Dermis microvascular lymphatic vessel endothelial cell (primary cell): ENCODE measurements around the gene ADARB2. TPM values are rescaled to one million over a fixed set of nuclear protein-coding genes. Genes with fewer than 3 reads are reported as not detected.
"Not testable (repeated sequence)": the region's sequence is repeated elsewhere in the genome, so short reads cannot be mapped to it uniquely, and the experiment has no call there.

ENCODE experiments used
- DNase-seq, 2 donors: peaks; one replicate each; pipeline versions ENCODE4 v3.0.0 to v3.0.0-alpha.2; 2010; ENCODE audit warnings: low read depth in 2 of 2
- total RNA-seq: library from RNA; depleted of rRNA; stranded (reverse); fragments of >200 nt; gene quantifications from 2 replicates; pipeline ENCODE4 v1.2.1, GENCODE V29; 2014

The ADARB2 gene
- total RNA-seq, 1 donor from 2014 or later: not detected

DNA sequence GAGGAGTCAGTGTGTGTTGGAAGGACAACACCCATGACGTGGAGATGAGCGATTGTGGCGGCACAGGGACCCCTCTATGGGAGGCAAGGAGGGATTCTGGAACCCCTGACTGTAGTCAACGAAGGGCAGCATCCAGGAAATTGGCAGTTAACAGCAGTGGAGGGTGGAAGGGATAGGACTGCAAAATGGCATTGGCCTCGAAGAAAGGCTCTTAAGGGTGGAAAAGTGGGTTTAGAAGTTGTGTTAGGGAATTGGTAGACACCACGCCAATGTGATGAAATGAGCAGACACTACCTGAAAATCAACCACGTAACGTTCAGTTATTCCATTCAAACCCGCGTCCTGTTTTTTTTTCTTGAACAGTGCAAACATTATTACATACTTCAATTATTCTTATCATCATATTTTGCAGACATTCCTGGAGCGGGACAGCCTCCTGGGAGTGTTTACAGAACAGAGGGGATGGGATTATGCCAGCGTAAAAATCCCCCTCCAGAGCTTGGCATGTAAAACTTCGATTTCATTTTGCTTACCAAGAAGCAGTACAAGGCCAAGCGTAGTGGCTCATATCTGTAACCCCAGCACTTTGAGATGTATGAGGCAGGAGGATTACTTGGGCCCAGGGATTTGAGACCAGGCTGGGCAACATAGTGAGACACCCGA, 409.0 kb downstream of the ADARB2 start:
- no peak for DNase-seq

DNA sequence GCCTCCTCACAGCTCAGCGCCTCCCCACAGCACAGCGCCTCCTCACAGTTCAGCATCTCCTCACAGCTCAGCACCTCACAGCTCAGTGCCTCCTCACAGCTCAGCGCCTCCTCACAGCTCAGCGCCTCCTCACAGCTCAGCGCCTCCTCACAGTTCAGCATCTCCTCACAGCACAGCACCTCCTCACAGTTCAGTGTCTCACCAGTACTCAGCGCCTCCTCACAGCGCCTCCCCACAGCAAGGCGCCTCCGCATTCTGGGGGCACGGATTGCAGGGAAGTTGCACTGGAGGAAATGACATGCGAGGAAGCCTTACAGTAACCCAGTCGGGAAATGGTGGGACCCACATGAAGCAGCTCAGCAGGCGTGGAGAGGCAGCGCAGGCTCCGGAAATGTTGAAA, 409.6 kb downstream of the ADARB2 start:
- no peak for DNase-seq

DNA sequence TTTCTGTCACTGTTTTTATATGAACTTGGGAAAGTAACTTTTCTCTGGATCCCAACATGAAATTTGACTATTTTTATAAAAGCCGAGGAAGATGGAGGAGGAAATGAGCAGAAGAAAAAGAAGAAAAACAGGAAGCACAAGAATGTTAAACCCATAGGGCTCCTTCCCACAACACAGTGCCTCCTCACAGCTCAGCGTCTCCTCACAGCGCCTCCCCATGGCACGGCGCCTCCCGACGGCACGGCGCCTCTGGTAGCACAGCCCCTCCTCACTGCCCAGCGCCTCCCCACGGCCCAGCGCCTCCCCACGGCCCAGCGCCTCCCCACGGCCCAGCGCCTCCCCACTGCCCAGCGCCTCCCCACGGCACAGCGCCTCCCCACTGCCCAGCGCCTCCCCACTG, 410.8 kb downstream of the ADARB2 start:
- DNase-seq: not testable (repeated sequence)

GRCh38 chr10:1324903-1325302, 412.4 kb downstream of the ADARB2 start:
- DNase-seq: no peak

GRCh38 chr10:1323951-1324350, 413.4 kb downstream of the ADARB2 start:
- no peak for DNase-seq

DNA sequence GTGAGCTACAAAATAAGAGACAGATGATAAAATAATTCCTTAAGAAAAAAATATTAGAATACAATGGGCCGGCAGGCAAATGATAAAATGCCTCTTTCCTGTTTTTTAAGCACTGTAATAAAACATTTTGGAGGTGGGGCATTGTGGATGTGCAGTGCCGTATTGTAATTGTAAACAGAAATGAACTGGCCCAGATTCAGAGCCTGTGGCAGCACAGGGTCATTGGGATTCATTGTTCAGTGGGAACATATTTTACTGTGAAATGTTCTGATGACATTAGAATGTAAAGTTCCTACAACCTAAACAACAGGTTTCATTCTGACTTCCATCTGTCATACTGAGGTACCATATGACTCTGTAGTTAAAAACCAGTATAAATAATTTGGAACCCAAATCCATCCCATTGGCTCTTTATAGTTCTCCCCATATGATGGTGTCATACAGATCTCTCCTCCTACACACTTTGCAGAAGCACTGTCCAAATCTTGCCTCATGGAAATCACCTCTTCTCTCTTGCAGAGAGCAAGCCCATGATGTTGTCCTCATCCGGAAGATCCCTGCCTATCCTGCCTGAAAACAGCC, 416.5 kb downstream of the ADARB2 start:
- no peak for DNase-seq

GRCh38 chr10:1316809-1317143, 420.5 kb downstream of the ADARB2 start:
- no peak for DNase-seq

- no peak for DNase-seq
Measured at GRCh38 chr10:1316121-1316808, 421.1 kb downstream of the ADARB2 start.

GRCh38 chr10:1315178-1315577, 422.1 kb downstream of the ADARB2 start:
- DNase-seq: no peak

GRCh38 chr10:1311726-1312125, 425.6 kb downstream of the ADARB2 start:
- DNase-seq: no peak

- DNase-seq: no peak
Measured at GRCh38 chr10:1310271-1310789, 427.0 kb downstream of the ADARB2 start.

GRCh38 chr10:1309617-1310270, 427.6 kb downstream of the ADARB2 start:
- no peak for DNase-seq

- DNase-seq: no peak
Measured at GRCh38 chr10:1308962-1309616, 428.2 kb downstream of the ADARB2 start.

DNA sequence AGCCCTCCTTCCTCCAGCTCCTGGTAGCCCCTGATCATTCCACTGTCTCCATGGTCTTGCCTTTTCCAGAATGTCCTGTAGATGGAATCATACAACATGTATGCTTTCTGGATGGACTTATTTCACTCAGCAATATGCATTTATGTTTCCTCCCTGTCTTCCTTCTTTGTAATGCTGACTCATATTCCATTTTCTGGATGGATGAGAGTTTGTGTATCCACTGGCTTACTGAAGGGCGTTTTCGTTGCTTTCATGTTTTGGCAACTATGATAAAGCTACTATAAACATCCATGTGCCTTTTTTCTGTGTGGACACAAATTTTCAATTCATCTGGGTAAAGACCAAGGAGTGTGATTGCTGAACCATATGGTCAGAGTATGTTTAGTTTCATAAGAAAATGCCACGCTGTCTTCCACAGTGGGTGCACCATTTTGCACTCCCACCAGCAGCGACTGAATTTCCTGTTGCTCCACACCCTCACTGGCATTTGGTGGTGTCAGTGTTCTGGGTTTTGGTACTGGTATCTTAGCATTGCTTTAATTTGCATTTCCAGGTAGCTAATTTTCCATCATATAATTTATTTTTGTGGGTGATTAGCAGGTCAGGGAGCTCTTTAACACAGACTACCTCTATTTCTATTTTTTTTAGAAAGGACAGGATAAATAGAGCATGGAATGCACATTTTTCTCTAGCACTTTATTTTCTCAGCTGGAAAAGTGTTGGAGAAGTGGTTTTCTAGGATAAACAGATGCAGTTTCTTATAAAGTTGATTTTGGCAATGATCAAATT, 429.0 kb downstream of the ADARB2 start:
- DNase-seq: no peak

DNA sequence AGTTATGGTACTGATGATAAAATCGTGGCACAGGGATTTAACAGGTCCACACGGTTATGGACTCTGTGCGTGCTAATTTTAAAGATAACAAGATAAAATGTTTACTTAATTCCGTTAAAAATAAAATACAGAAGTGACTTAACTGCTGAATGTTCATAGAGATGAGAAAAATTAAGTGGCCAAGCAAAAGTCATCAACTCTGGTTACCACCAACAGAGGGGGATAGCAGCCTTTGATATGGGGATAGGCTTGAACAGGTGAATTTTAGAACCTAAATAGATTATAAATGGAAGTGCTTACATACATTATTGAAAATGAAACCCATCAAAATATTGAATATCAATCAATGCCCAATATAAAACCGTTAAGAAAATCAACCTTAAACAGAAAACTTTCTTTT, 436.2 kb downstream of the ADARB2 start:
- no peak for DNase-seq

DNA sequence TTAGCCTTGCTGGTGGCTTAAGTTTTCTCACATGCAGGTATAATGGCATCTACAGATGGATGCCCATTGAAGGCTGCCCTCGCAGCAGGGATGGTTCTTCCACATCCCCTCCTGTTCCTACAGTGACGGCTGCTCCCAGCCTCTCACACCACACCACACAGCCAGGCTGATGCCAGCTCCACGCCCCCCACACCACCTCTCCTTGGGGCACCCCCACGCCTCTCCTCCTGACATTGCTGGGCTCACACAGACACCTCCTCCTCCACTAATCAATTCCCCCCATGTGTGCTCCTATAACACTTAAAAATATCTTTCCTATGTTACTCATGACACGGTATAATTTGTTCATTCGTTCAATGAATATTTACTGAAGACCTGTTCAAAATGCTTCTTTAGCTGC, 437.1 kb downstream of the ADARB2 start:
- DNase-seq: no peak

DNA sequence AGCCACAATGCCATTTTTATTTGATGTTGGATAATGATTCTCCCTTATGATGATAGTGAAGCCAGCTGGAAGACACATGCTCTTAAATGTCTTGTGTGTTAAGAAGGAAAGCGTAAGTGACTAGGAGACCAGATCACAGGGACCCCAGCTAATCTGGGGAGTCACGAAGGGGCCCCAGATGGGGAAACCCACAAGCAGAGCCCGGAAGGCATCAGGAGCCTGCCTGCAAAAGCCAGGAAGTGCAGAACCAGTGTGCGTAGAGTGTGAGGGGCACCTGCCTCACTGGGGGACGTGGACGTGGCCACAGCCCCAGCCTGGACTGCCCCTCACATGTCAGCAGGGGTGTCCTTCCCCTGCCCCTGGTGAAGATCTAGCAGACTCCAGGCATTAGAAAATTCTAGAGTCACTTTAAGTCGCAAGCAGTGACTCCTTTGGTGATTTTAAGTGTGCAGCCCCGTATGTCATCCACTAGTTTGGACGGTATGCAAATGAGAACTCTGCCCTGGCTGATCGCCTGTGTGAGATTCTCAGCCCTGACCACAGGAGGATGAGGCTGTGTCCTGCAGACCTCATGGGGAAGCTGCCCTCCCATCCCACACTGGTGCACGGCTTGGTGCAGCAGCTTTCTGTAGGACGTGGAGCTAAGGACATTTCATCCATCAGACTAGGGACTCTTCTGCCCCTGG, 438.1 kb downstream of the ADARB2 start:
- DNase-seq: no peak

DNA sequence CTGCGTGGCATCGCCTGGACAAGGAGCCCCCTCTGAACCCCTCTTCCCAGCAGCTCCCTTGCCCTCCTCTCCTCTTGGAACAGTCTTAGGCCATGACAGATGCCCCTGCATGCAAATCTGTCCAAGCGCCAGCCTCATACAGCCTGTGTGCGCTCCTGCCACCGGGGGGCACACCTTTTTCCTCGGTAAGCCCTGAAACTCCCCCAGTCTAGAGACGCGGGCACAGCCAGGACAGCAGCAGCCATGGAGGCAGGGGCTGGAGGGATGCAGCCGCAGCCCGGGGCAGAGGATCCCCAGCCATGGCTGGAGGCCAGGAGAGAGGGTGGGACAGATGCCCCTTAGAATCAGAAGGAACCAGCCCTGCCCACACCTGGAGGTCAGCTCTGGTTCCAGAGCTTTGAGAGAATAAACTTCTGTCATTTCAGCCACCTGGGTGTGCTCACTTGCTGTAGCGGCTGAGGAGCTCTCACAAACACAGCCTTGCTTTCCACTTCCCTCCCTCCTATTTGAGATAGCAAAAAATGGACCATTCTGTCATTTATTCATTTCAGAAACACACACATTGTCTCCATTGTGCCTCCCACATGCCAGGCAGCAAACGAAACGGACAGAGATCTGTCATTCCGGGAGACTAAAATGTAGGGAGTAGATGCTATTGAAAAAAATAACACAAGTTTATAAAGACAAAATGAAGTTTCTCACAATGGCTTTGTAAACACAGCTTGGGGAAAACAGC, 439.6 kb downstream of the ADARB2 start:
- DNase-seq: no peak

DNA sequence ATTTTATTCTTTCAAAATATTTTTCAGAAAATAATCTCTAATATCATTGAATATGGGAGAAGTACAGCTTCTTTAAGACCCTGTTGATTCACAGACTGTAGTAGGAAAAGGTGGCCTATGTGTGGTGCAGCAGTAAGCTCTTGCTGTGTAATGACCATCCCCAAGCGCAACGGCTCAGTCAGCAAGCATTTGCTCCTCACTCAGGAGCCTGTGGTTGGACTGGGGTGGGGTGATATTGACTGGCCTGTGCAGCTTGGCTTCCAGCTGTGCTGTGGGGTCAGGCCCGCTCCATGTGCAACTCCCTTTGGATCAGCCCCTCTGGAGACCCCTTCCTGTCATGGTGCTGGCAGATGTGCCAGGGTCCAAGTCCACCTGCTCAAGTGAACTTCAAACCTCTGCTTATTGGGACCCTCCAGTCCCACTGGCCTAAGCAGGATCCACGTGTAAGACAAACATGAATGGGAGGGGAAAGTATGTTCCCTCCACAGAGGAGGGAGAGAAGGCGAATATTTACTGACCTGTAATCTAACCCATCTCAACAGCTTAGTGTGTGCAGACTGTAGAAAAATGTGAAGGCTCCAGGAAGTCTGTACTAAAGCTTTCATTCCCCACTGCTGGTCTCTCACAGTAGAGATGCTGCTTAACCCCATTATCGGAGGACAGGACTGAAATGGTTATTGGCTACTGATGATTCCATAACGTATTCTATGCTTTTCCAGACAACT, 441.4 kb downstream of the ADARB2 start:
- no peak for DNase-seq
